ENCODE measurements around the gene DR1. TPM values are rescaled to one million over a fixed set of nuclear protein-coding genes. Genes with fewer than 3 reads are reported as not detected.
"Not testable (repeated sequence)": the region's sequence is repeated elsewhere in the genome, so short reads cannot be mapped to it uniquely, and the experiment has no call there.

DR1 gene
- total RNA-seq, 1 experiment from 2014 or later: 64.5 TPM

DNA sequence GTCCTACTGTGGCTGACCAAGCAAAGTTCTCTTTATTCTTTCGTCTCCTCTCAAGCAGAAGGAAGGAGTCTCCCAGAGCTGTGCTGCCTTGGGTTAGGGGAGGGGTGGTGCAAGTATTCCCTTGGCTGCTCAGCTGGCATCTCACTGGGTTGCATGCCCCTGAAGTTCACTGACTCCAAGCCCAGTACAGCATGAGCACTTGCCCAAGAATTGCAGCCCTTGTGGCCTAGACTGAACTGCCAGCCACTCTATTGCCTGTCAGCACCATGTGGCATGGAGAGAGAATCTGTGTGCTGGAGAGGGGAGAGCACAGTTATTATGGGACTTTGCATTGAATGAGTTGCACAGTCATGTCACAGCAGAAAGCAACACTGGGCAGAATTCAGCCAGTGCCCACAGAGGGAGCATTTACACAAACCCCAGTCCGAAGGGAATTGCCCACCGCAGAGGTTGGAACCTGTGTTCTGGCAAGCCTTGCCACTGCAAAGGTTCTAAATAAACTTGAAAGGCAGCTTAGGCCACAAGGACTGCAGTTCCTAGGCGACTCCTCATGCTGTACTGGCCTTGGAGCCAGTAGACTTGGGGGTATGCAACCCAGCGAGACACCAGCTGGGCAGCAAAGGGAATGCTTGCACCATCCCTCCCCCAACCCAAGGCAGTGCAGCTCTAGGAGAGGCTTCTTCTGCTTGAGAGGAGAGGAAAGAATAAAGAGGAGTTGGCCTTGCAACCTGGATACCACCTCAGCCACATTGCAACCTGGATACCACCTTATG, 28.8 kb downstream of the DR1 start:
- no peak for DNase-seq (ENCODE audit: low read depth)

DNA sequence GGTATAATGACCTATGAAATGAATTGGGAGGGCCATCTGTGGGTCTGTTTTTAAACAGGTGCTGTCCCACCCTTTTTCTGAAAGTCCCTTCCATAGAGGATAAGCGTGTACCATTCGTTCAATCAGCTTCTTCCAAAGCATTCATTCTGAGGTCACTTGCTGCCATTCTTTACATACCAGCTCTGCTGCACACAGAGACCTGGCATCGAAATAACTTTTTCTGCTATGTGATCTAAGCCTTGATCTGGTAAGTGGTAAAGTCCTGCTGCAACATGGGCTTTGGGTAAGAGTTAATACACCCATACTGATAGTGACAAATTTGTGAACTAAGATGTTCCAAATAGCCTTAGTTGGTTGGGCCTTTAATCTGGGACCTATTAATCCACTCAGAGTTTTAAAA, 38.9 kb downstream of the DR1 start:
- DNase-seq (ENCODE audit: low read depth): no peak

DNA sequence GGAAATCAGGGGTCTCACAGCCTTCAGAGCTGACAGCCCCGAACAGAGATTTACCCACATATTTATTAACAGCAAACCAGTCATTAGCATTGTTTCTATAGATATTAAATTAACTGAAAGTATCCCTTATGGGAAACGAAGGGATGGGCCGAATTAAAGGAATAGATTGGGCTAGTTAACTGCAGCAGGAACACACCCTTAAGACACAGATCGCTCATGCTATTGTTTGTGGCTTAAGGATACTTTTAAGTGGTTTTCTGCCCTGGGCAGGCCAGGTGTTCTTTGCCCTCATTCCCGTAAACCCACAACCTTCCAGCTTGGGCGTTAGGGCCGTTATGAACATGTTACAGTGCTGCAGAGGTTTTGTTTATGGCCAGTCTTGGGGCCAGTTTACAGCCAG, 40.6 kb downstream of the DR1 start:
- not testable (repeated sequence) for DNase-seq (ENCODE audit: low read depth)

DNA sequence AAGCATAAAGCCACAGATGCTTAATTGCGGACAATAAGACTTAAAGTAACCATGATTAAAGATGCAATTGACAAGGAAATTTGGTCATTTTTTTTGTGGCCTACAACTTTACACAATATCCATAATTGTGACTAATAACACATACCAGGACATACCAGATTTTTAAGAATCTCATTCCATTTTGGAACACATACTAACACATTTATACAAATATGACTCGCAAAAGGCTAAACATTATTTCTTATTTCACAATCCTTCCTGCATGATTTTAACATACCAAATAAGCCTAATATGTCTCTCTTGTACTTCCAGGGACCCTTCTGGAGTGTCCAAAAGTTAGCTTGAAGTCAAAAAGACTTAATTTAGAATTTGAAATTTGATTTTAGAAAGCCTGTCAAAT, 48.8 kb downstream of the DR1 start:
- DNase-seq (ENCODE audit: low read depth): peak; percentile 24

DNA sequence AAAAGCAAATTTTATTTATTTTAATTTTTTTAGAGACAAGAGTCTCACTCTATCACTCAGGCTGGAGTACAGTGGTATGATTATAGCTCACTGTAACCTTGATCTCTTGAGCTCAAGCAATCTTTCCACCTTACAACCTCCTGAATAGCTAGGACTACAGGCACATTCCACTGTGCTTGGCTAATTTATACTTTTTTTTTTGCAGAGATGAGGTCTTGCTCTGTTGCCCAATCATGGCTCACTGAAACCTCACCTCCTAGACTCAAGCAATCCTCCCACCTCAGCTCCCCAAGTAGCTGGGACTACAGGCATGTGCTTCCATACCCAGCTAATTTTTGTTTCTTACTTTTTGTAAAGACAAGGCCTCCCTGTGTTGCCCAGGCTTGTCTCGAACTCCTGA, 49.5 kb downstream of the DR1 start:
- no peak for DNase-seq (ENCODE audit: low read depth)

DNA sequence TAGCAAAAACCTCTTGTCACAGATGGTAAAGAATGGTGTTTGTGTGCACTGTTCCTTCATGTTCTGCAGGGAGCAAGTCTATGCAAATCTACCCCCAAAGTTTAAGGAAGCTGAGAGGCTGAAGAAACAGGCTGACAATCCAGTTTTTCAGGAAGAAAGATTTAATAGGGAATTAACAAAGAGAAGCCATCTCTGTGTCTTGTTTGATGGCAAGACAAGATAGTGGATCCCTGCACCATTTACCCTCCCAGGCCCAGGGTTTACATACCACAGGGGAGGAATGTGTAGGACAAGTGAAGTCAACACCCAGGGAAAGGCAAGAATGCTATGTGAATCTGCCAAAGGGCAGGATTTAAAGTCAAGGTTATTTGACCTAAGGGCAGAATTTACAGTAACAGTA, 54.1 kb downstream of the DR1 start:
- no peak for DNase-seq (ENCODE audit: low read depth)

DNA sequence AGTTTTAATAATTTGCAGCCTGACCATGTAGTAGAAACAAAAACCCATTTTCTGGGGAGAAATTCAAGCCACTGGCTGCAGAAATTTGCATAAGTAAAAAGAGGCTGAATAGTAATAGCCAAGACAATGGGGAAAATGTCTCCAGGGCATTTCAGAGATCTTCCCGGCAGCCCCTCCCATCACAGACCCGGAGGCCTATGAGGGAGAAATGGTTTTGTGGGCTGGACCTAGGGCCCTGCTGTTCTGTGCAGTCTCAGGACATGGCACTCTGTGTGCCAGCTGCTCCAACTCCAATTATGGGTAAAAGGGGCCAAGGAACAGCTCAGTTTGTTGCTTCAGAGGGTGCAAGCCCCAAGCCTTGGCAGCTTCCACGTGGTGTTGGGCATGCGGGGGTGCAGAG, 62.5 kb downstream of the DR1 start:
- DNase-seq (ENCODE audit: low read depth): no peak

DNA sequence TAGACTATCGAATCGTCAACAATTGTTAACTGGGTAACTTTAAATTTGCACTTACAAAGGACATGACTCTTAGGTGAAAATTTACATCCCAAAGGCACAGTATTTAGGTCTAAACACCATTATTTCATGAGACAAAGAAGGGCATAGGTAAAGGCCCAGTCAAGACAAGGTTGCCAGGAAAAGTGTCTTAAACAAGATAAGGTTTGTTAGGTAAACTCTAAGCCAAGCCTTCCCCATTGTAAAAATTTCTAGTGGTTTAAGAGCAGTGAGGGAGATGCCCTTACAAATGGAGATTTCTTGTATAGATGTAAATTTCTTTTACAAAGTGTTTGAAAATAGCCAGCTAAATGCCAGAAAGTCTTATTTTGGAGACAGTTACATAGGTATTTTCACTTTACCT, 65.3 kb downstream of the DR1 start:
- DNase-seq (ENCODE audit: low read depth): no peak

DNA sequence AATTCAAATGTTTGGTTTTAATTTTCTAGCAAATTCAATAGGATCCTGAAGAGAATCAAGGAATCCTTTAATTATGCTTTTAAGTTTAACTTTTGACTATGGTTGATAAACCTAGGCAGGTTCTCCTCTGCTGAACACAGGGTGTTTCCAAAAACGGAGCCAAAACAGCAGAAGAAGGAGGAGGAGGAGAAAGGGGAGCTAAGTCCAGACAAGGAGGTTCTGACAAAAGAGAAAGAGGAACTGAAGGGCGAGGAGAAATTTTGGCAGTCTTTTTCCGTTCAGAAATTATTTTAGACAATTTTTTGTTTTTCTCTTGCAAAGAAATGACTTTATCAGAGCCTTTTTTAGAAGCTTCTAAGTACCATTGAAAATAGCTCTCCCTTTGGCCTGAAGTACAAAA, 69.0 kb downstream of the DR1 start:
- DNase-seq (ENCODE audit: low read depth): no peak

DNA sequence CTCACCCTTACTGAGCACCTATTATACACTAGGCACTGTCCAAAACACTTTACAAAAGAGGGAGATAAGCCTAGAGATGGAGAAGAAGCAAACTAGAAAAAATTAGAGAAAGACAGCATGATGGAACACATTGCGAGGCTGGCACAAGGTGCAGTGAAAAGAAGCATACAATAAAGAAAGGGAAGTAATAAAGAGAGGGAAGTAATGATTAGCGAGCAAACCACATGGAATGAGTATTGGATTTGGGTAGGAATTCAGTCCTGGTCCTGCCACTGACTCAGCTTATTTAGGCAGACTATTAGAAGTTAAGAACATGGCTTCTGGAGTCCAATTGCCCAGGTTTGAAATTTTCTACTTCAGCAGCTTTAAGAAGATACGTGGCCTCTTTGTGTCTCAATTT, 69.6 kb downstream of the DR1 start:
- no peak for DNase-seq (ENCODE audit: low read depth)

DNA sequence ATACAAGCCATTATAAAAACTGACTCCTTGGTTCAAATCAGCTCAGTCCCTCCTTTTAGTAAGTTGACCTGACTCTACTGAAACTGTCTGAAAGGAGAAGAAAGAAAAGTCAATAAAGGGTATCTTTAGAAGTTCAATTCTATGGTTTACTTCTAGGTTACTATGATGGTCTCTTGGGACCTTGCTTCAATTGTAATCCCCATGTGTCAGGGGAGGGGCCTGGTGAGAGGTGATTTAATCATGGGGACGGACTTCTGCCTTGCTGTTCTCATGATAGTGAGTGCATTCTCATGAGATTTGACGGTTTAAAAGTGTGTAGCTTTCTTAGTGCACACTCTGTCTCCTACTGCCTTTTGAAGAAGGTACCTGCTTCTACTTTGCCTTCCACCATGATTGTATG, 70.5 kb downstream of the DR1 start:
- no peak for DNase-seq (ENCODE audit: low read depth)

Other genes starting within 250 kb of the DR1 start
- 56.1 and 68.7 TPM in 2 replicates for gene TMED5, start 165.5 kb upstream of the DR1 start, total RNA-seq (2014; rRNA removed)
- gene CCDC18, start 165.2 kb upstream of the DR1 start, total RNA-seq (2014; rRNA removed): 31.2 and 40.5 TPM in 2 replicates
- gene FNBP1L, start 102.2 kb downstream of the DR1 start, total RNA-seq (2014; rRNA removed): 18.0 and 23.0 TPM in 2 replicates